ENCODE data around the gene DNAH9.
A peak's percentile ranks its signal among the peaks of the same experiment; 100 is the strongest.
"Not testable (repeated sequence)": the region's sequence is repeated elsewhere in the genome, so short reads cannot be mapped to it uniquely, and the experiment has no call there.

Gene DNAH9

DNA sequence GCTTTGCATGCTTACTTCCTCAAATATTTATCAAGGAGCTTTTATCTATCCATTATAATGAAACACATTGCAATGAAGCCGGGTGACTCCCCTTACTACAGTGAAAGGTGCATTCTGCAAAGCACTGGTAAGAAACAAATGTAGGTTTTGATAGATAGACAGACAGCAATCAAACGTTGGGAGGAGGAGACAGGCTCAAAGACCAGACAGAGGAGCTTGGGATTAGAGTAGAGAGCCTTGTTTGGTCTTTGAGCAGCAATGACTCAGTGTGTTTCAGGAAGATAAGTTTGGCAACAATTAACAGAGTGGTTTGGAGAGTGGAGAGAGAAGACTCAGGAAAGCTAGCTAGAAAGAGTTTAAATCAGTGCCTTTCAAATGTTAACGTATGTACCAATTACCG lies 330.2 kb downstream of the DNAH9 start:
- no peak for FAIRE-seq

DNA sequence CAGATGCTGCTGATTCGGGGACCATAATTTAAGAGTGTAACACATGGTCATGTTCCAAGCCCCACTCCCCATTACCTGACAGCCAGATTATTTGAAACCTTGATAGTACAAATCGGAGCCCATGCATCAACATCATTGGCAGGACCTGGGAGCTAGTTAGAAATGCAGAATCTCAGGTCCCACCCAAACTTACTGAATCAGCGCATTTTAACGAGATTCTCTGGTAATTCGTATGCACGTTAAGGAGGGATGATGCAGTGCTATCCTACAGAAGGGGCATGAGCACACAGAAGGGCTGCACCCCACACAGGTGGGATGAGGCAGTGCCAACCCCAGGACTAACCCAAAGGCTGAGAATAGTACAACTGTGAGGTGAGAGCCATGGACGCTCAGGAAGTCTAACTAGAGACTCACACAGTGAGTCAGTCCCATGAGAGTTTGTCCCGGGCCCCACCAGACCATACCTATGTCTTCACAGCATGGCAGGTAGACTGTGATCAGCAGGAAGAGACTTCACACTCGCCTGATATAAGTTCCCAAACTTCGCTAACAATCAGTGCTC lies 334.1 kb downstream of the DNAH9 start:
- no peak for FAIRE-seq

DNA sequence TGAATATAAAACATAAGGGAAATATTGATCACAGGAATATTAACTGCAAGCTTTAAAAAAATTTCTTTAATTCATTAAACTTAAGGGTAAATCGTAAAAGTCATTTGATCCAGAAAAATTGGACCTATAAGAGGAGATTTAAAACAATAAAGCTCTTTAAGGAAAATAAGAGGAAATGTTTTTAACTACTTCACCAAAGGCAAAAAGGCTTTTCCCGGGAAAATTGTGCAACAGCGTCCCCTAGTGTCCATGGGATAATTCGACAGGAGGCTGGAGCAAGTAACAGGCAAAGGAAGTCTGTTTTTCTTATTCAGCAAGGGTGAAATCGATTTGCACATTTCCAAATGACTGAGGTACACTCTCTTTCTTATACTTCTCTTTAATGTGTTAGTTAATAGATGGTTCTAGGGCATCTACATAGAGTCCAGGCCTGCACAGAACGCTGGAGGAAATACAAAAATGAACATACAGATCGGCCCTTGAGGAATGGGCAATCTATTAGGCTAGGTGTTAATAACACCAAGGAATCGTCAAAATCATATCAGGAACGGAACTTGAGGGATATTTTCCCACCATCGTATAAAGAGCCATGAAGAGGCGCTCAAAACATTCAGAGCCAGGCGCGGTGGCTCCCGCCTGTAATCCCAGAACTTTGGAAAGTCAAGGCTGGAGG lies 337.6 kb downstream of the DNAH9 start:
- peak; percentile 93 for FAIRE-seq

DNA sequence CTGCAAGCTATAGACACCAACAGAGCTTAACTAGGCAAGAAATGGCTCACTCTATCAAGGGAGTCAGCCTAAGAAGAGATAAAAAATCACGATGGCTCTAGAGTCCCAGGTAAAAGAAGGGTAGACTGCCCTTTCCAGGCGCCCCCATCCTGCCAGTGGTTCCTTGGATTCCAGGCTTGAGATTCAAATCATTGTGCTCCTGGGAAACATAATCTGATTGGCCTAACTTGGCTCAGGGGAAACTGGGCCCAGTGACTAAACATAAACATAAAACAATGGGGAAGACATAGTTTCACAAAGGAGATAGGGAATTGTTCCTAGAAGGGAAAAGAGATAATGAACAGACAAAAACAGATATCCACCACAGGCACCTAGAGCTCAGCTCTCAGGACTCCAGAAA lies 342.6 kb downstream of the DNAH9 start:
- FAIRE-seq = no peak

DNA sequence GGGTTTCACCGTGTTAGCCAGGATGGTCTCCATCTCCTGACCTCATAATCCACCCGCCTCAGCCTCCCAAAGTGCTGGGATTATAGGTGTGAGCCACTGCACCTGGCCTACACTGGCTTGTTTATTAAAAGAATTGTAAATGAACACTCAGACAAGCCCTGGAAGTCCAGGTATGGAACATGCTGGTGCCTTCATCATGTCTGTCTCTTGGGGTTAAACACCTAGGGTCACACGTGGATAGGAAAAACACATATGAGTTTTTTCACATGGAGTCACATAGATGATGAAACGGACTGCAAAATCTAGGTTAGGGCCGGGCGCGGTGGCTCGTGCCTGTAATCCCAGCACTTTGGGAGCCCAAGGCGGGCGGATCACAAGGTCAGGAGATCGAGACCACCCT lies 344.8 kb downstream of the DNAH9 start:
- FAIRE-seq = not testable (repeated sequence)

DNA sequence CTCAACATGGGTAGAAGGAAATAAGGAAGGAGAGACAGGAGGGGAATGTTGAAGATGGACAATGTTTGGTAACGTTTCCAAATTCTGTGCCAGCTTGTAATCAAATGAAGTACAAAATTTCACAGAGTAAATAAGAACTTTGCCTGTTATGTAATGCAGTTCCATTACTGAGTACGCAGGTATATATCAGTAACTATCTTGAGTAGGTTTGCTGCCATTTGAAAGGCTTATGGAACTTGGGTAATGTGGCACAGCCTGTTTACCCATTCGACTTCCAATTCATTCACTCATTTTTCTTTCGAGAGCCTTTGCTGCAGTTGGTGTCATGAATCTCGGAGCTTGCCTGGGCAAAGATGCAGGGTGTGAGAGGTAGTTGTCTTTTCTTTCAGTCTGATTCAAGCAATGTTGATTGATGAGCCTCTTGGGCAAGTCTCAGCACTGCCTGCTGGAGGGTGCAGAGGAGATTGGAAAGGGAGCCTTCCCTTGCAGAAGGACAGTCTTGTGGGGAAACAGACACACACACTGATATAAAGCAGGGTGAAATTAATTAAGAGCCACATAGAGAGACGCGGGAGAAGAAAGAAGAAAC lies 345.6 kb downstream of the DNAH9 start:
- no peak for FAIRE-seq

DNA sequence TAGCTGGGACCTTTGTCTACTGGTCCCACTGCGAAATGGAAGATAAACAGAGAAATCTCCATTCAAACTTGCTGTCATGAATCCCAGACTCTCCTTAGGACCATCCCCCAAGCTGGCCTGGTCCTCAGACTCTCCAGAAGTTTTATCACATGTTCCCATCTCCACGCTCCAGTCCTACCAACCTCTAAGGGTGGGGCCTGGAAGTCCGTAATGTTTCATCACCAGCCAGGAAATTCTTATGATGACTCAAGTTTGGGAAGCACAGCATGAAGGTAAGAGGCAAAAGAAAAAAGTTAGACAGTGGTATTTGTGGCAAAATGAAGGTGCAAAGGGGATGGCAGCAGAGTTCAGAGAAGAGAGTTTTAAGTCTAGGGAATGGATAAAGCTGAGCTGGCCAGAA lies 346.3 kb downstream of the DNAH9 start:
- FAIRE-seq = no peak

DNA sequence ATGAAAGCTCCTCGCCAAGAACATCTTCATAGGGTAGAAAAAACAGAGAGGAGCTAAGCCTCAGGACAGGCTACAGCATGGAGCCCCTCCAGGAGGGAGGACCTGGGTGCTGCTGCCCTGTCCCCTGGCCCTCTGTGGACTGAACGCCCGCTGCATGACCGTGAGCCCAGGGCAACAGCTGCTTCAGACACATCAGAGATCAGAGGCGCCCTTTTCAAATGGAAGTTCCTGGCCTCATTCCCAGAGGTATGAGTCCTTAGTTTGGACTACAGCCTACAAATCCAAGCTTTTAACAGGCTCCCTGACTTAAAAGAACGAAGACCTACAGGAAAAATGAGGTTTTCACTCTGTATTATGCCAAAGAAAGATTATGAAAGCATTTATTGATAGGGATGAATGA lies 350.5 kb downstream of the DNAH9 start:
- FAIRE-seq = no peak

DNA sequence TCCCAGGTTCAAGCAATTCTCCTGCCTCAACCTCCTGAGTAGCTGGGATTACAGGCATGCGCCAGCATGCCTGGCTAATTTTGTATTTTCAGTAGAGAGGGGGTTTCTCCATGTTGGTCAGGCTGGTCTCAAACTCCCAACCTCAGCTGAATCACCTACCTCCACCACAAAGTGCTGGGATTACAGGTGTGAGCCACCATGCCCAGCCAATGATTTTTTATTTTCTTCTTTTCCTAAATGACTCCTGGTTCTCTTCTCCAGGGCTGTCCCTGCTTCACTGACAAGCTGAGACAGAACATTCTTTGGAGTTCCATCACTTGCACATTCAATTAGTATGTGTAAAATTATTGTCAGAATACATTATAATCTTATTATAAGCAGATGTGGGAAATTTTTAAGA lies 351.3 kb downstream of the DNAH9 start:
- FAIRE-seq = not testable (repeated sequence)

DNA sequence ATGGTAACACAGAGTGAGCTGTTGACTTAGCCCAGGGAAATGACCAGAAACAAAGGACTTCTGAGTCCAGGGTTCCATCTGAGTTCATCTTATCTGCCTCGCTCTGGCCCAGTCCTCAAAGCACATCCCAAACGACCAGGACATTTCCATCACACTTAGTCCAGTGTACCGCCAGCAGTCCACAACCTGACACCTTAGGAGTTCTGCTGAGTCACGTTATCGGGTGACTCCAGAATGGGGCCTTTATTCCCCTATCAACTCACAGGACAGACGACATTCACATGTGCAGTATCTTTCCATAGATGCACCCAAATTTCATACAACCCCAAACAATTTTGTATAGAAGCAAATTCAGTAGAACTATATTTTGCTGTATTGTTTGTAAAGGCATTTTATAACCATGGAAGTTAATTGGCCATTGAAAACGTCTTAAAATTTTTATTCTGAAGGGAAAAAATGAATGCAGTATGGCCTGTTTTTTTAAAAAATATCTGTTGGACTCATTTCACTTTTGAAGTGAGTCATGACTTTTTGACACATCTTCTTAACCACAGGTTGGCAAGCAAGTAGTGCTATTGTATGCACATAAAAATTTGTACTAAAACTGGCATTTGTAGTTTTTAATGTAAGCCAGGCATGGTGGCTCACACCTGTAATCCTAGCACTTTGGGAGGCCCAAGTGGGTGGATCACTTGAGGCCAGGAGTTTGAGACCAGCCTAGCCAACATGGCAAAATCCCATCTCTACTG lies 352.7 kb downstream of the DNAH9 start:
- FAIRE-seq = no peak

DNA sequence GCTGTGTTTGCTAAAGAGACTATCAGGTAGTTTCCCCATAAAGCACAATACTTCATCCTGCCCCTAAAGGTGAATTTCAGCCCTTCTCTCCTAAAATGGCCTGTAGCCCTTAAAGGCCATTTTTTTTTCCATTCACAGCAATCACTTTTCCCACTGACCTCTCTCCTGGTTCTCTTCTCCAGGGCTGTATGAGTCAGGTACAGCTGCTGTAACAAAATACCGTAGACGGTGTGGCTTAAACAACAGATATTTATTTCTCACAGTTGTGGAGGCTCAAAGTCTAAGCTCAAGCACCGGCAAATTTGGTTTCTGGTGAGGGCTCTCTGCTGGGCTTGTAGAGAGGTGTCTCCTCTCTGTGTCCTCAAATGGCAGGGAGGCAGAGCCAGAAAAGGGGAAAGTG lies 354.3 kb downstream of the DNAH9 start:
- FAIRE-seq = no peak

DNA sequence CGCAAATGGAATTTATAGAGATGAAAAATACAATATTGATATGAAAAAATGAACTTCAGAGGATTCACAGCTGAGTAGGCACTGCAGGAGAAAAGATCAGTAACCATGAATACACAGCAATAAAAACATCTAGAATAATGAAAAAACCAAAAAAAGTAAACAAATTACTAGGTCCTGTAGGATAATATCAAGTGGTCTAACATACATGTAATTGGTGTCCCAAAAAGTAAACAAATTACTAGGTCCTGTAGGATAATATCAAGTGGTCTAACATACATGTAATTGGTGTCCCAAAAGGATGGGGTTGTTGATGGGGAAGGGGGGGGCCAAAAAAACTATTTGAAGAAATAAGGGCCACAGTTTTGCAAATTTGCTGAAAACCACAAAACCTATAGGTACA lies 355.7 kb downstream of the DNAH9 start:
- FAIRE-seq = no peak

DNA sequence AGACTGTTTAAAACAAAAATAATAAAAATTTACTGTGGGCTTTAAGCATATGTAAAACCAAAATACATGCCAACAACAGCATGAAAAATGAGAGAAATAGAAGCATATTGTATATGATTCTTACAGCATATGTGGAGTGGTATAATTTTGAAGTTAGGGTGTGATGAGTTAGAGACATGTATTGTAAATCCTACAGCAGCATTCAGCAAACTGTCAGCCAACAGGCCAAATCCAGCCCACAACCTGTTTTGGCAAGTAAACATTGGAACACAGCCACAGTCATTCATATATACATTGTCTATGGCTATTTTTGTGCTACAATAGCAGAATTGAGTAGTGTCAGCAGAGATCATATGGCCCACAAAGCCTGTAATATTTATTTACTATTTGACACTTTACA lies 356.7 kb downstream of the DNAH9 start:
- FAIRE-seq = no peak

DNA sequence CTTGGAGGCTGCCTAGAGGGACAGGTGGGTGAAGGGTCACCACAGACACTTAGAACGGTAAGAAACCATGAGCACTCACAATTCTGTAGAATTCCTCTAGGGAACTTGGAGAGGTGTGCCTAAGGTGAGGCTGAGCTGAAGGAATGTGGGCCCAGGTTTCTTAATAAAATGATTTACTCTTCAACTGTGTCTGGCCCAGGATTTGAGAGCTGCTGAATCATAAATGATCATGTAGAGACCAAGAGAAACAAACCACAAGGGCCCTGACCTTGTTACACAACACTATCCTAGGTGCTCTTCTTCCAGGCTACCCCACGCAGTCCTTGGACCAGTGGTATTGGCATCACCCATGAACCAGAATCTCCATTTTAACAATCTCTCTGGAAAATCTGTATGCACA lies 371.3 kb downstream of the DNAH9 start:
- no peak for FAIRE-seq

DNA sequence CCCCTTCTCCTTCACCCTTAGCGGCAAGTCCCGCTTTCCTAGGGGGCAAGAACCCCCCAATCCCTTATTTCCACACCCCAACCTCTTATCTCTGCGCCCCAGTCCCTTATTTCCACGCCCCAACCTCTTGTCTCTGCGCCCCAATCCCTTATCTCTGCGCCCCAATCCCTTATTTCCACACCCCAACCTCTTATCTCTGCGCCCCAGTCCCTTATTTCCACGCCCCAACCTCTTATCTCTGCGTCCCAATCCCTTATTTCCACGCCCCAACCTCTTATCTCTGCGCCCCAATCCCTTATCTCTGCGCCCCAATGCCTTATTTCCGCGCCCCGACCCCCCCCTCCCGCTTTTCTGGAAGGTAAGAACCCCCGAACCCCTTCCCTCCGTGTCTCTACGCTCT lies 374.5 kb downstream of the DNAH9 start:
- not testable (repeated sequence) for FAIRE-seq

DNA sequence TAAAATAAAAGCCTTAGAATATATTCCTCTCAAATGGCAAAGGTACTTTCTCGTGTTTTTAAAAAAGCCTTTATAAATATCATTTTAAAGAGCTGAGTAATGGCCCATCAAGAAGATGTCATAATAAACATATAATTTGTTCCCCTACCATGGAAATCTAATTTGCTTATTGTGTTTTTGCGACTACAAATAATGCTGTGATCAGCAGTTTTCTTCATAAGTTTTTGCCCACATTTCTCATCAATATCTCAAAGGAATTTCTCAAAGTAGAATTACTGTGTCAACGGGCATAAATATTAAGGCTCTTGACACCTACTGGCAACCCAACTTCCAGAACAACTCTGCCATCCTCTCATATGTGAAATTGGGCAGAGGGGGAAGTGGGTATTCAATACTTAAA lies 381.5 kb downstream of the DNAH9 start:
- FAIRE-seq = no peak

DNA sequence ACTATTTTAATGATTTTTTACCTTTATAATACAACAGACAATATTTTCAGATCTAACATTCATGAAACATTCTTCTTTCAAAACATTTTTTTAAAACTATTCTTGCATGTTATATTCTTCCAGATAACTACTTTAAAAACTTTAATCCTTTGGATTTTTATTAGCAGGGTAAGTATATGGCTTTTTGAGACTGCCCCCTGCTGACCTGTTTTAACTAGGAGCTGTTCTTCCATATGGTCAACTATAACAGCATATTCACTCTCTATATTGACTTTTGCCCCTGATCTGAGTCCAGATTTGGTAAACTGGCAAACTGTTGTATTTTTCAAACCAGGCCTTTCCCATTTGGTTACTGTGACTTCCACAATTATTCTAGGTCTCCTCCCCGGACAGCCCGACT lies 382.5 kb downstream of the DNAH9 start:
- FAIRE-seq = no peak

DNA sequence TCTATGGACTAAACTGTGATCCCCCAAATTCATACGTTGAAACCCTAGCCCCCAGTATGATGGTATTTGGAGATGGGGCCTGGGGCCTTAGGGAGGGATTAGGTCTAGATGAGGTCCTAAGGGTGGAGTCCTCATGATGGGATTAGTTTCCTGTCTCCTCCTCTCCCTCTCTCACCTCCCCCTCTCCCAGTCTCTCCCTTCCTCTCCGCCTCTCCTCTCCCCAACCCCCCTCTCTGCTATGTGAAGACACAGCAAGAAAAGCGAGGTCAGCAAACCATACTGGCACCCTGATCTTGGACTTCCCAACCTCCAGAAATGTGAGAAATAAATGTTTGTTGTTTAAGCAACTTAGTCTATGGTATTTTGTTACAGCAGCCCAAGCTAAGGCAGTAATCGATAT lies 383.6 kb downstream of the DNAH9 start:
- no peak for FAIRE-seq

DNA sequence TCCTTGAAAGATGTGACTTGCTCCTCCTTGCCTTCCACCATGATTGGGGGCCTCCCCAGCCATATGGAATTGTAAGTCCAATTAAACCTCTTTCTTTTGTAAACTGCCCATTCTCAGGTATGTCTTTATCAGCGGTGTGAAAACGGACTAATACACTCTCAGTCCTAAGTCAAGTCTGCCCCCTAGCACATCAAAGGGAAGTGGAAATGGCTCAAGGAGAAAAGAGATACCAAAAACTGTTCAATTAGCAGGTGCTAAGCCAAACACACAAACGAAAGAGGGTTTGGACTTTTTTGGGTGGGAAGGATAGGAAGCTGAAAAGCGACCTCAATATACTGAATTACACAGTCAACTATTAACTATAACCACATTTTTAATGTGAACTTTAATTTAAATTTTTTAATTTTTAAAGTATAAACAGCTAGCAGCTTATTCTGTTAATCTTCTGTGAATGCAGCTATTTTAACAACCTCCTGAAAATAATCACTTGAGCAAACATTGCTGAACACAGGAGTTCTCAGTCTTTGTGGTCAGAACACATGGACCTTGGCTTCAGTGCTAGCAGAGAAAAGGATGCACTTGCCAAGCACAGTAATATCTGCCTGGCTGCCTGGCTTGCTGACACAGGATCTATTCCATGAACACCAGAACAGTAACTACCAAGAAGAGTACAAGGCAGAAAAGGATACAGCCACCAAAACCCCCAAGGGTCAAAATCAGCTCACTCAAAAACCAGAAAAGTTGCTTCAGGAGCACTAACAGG lies 388.1 kb downstream of the DNAH9 start:
- FAIRE-seq = no peak

DNA sequence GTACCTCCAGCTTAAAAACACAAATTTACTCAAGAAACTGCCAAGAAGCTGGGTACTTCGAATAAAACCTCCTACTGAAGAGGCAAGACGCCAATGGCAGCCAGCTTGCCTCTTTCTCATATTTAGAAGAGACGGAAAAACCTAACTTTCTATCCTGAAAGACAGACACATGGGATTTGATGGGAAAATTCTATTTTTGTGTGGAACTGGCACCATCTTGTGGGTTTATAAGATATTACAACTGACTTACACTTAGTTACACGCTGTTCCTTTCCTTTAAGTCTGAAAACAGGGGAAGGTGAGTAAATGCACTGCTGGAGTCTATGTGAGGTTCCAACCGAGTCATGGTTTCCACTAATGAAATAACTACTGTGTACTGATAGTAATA lies 388.7 kb downstream of the DNAH9 start:
- FAIRE-seq = peak; percentile 93

DNA sequence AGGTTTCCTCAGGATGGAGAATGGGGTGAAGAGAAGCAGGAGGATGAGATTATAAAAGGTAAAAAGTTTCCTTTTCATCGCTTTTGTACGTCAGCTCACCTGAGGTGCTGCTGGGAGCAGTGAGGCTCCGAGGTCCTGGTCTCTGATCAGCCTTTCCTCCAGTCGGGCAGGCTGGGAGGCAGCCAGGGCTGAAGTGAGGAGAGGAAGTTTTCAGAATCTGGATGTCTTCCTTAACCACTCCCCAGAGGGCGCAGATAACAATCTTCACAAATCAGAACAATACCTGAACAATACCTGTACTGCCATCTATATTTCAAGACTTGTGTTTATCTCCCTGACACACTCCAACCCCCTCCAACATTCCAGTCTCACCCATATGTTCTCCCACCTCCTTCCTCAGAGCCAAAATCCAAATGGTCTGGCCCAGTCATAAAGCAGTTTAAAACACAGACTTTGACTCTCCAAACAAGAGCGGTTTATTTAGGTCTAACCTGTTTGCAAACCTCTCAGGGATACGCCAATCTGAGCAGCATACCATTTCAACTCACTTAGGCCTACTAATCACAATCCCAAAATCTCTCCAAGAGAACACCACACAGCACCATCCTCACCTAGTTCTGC lies 392.2 kb downstream of the DNAH9 start:
- FAIRE-seq = no peak

DNA sequence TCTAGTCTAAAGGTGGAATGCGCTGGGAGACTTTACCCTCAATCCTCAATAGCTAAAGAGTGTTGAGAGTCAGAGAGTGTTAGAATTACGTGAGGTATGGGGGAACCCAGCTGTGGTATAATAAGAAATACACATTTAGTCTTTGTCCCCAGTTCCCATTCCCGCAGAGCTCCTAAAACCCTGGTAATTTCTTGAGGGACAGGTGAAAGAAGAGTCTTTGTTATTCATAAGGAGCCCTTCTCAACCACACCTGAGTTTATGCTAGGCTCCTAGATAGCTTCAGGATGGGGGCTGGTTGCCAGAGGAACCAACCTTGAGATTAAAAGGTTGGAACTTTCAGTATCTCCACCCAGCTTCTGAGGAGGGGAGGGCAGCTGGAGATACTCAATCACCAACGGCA lies 393.2 kb downstream of the DNAH9 start:
- no peak for FAIRE-seq

DNA sequence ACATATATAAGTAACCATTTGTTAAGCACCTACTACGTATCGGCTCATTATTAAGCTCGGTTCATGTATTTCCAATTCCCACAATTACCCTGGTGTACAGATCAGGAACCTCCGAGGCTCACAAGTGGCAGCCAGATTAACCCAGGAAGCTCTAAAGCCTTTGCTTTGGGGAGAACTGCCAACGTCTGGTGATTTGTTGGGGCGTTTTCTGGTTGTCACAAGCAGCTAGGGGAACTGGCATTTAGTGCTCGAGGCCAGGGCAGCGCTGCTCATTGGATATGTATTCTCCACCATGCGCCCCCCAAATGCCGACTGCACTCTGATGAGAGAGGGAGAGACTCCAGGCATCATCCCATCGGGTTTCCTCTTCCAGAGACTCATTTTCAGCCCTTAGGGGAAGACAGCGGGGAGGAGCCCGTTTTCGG lies 398.5 kb downstream of the DNAH9 start:
- no peak for FAIRE-seq

Data from G401.6 (cell line).